Measurements from ENCODE around the gene ZBTB44. TPM values are rescaled to one million over a fixed set of nuclear protein-coding genes. Genes with fewer than 3 reads are reported as not detected.

Gene ZBTB44
- total RNA-seq, 1 experiment from 2014 or later, result 27.5 TPM

DNA sequence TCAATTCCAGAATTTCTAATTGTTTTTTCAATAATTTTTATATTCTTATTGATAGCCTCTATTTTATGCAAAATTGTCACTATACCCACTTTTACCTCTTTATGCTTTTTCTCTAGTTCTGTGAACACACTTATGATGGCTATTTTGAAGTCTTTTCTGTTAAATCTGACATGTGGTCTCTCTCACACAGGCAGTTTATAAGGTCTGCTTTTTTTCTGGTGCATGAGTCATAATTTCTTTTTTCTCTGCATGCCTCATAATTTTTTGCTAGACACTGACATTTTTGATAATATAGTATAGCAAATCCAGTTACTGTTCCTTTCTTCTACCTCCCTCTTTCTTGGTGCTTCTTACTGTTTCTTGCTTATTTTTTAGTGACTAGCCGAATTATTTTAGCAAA is 36.0 kb downstream of the ZBTB44 start:
- POLR2A ChIA-PET (ENCODE audit: unreplicated experiment), result no interaction called here
- Histone ChIP-seq H3K9me3 (ENCODE audit: low read length) (no peaks in the 10 kb centered on the region), H3K4me2 (ENCODE audit: low read length) (no peak overlapping the region), H3K27ac (ENCODE audit: low read length) (no peak overlapping the region), H3K36me3 (ENCODE audit: low read depth, low read length) (no peaks in the 10 kb centered on the region), H3F3A (ENCODE audit: low read length, unreplicated experiment) (no peaks in the 10 kb centered on the region), H3K79me2 (ENCODE audit: low read length) (no peaks in the 10 kb centered on the region), H2AFZ (ENCODE audit: low read length) (no peak overlapping the region), H3K9ac (ENCODE audit: low read length) (no peak overlapping the region), H3K27me3 (ENCODE audit: low read length) (no peaks in the 10 kb centered on the region), H4K20me1 (ENCODE audit: low read length) (no peaks in the 10 kb centered on the region), H3K9me2 (replicated peaks; ENCODE audit: low read length) (no peaks in the 10 kb centered on the region), H3K4me1 (ENCODE audit: insufficient read depth, low read length) (no peaks in the 10 kb centered on the region), H3K4me3 (ENCODE audit: low read length) (no peak overlapping the region)
- DNase-seq (no peak), ATAC-seq (no peak)
- TF ChIP-seq EZH2 (IDR thresholded peaks at IDR 0.05; ENCODE audit: low read length, unreplicated experiment), result no peak
- TF ChIP-seq, protein P1, sequence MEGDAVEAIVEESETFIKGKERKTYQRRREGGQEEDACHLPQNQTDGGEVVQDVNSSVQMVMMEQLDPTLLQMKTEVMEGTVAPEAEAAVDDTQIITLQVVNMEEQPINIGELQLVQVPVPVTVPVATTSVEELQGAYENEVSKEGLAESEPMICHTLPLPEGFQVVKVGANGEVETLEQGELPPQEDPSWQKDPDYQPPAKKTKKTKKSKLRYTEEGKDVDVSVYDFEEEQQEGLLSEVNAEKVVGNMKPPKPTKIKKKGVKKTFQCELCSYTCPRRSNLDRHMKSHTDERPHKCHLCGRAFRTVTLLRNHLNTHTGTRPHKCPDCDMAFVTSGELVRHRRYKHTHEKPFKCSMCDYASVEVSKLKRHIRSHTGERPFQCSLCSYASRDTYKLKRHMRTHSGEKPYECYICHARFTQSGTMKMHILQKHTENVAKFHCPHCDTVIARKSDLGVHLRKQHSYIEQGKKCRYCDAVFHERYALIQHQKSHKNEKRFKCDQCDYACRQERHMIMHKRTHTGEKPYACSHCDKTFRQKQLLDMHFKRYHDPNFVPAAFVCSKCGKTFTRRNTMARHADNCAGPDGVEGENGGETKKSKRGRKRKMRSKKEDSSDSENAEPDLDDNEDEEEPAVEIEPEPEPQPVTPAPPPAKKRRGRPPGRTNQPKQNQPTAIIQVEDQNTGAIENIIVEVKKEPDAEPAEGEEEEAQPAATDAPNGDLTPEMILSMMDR (conservative IDR thresholded peaks at IDR 0.05; ENCODE audit: low read depth, low read length), result no peak
- TF ChIP-seq EZH2phosphoT487 (IDR thresholded peaks at IDR 0.05; ENCODE audit: borderline replicate concordance, low read length), result no peak
- BruUV-seq (replicated peaks), result no TSS peak
- CTCF ChIA-PET, result no interaction called here
- intact Hi-C loops (cut with micrococcal nuclease), result no loop called here

DNA sequence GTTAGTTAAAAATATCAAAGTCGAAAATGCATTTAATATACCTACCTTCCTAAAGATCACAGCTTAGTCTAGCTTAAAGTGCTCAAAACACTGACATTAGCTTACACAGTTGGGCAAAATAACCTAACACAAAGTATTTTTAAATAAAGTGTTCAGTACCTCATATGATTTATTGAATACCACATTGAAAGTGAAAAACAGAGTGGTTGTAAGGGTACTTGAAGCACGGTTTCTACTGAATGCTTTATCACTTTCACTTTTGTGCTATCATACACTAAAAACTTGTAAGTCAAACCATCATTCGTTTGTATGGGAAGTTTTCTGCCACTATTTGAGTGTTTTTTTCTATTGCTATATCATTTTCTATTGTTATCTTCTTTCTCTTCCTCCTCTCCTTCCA is 36.6 kb downstream of the ZBTB44 start:
- ATAC-seq (no peak), DNase-seq (no peak)
- H3K9me2 ChIP-seq (replicated peaks; ENCODE audit: low read length), result no peaks in the 10 kb centered on the region
- H3F3A ChIP-seq (ENCODE audit: low read length, unreplicated experiment), result no peaks in the 10 kb centered on the region
- intact Hi-C loops (cut with micrococcal nuclease), result no loop called here
- H3K27ac ChIP-seq (ENCODE audit: low read length), result no peak overlapping the region
- no TSS peak for BruUV-seq (replicated peaks)
- H3K4me2 ChIP-seq (ENCODE audit: low read length), result no peak overlapping the region
- ChIA-PET POLR2A (ENCODE audit: unreplicated experiment) (no interaction called here), CTCF (no interaction called here)
- no peaks in the 10 kb centered on the region for H3K27me3 ChIP-seq (ENCODE audit: low read length)
- H3K4me3 ChIP-seq (ENCODE audit: low read length), result no peak overlapping the region
- H2AFZ ChIP-seq (ENCODE audit: low read length), result no peak overlapping the region
- H3K9ac ChIP-seq (ENCODE audit: low read length), result no peak overlapping the region
- no peaks in the 10 kb centered on the region for H3K9me3 ChIP-seq (ENCODE audit: low read length)
- H4K20me1 ChIP-seq (ENCODE audit: low read length), result no peaks in the 10 kb centered on the region
- H3K36me3 ChIP-seq (ENCODE audit: low read depth, low read length), result no peaks in the 10 kb centered on the region
- no peaks in the 10 kb centered on the region for H3K79me2 ChIP-seq (ENCODE audit: low read length)
- TF ChIP-seq EZH2 (IDR thresholded peaks at IDR 0.05; ENCODE audit: low read length, unreplicated experiment) (no peak), EZH2phosphoT487 (IDR thresholded peaks at IDR 0.05; ENCODE audit: borderline replicate concordance, low read length) (no peak)
- TF ChIP-seq, protein P1 (conservative IDR thresholded peaks at IDR 0.05; ENCODE audit: low read depth, low read length), result no peak
- H3K4me1 ChIP-seq (ENCODE audit: insufficient read depth, low read length), result no peaks in the 10 kb centered on the region

DNA sequence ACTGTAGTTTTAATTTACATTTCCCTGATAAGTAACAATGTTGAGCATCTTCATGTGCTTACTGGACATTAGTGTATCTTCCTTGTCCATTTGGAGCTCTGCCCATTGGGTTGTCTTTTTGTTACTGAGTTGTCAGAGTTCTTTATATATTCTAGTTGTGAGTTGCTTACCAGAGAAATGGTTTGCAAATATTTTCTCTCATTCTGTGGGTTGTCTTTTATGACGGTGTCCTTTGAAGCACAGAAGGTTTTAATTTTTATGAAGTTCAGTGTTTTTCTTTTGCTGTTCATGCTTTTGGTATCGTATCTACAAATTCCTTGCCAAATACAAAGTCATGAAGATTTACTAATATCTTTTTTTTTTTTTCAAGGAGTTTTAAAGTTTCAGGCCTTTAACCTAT is 42.4 kb downstream of the ZBTB44 start:
- DNase-seq, result no peak
- intact Hi-C loops (cut with micrococcal nuclease), result no loop called here
- H3K36me3 ChIP-seq (ENCODE audit: low read depth, low read length), result no peaks in the 10 kb centered on the region
- H3K4me3 ChIP-seq (ENCODE audit: low read length), result no peak overlapping the region
- no peak overlapping the region for H3K27ac ChIP-seq (ENCODE audit: low read length)
- H3K79me2 ChIP-seq (ENCODE audit: low read length), result no peaks in the 10 kb centered on the region
- no peaks in the 10 kb centered on the region for H3F3A ChIP-seq (ENCODE audit: low read length, unreplicated experiment)
- ChIA-PET POLR2A (ENCODE audit: unreplicated experiment) (no interaction called here), CTCF (no interaction called here)
- no peak overlapping the region for H3K9ac ChIP-seq (ENCODE audit: low read length)
- no peaks in the 10 kb centered on the region for H3K9me2 ChIP-seq (replicated peaks; ENCODE audit: low read length)
- no peak overlapping the region for H3K4me2 ChIP-seq (ENCODE audit: low read length)
- no peak for ATAC-seq
- no peaks in the 10 kb centered on the region for H4K20me1 ChIP-seq (ENCODE audit: low read length)
- no peaks in the 10 kb centered on the region for H3K4me1 ChIP-seq (ENCODE audit: insufficient read depth, low read length)
- no peaks in the 10 kb centered on the region for H3K9me3 ChIP-seq (ENCODE audit: low read length)
- H3K27me3 ChIP-seq (ENCODE audit: low read length), result no peaks in the 10 kb centered on the region
- TF ChIP-seq EZH2phosphoT487 (IDR thresholded peaks at IDR 0.05; ENCODE audit: borderline replicate concordance, low read length) (no peak), EZH2 (IDR thresholded peaks at IDR 0.05; ENCODE audit: low read length, unreplicated experiment) (no peak)
- H2AFZ ChIP-seq (ENCODE audit: low read length), result no peak overlapping the region
- BruUV-seq (replicated peaks), result no TSS peak

Data from PC-3 (cell line).